Ecto neural progenitor cell (in vitro differentiated cells): ENCODE data around the gene MIX23.
A peak's percentile ranks its signal among the peaks of the same experiment; 100 is the strongest.
"Not testable (repeated sequence)": the region's sequence is repeated elsewhere in the genome, so short reads cannot be mapped to it uniquely, and the experiment has no call there.

Experiments used
- DNase-seq: peaks from one replicate; pipeline ENCODE4 v3.0.0-alpha.2; 2018; ENCODE audit warnings: low spot score

The MIX23 gene

DNA sequence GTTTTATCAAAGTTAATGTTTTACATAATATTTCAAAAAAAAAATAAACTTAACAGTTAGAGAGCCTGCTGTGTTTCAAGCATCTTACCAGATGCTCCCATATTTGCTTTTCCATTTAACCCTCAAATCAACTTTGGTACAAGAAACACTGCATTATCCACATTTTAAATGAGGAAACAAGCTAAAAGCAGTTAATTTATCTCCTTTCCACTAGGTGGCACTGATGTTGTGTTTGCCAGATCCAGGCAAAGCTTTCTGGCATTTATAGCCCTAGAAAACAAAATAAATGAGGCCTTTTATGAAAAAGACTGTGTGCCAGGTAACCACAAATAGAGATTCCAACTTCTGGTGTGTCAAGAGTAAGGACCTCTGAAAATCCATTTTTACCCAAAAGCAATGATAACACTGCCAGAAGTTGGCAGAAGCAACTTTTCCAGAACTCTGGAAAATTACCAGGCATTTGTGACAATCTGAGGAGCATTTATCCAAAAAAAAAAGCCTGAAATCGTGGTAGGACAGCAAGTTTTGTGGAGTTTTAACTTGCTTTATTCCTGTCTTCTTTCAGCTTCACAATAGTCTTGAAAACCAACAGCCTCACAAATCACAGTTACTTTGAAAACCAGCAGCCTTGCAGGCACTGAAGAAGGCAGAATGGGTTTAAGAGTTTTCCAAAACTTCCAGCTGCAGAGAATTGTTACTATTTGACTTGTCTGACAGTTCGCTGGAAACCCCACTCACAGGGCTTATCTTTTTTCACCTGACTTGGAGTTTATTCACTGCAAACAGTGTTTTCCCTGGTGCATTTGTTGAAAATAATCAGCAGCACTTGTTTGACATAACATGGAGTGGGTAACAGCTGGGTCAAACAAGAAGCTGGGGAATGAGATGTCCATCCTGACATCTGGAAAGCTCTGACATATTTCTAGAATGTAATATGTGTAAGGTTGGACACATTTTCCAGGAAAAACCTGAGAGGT lies 10.1 kb upstream of the MIX23 start:
- DNase-seq = no peak

- no peak for DNase-seq
Observed at GRCh38 chr3:122391681-122392446, 8.8 kb upstream of the MIX23 start.

- DNase-seq = no peak
Observed at GRCh38 chr3:122390665-122391064, 7.6 kb upstream of the MIX23 start.

GRCh38 chr3:122389892-122390291 lies 6.9 kb upstream of the MIX23 start:
- no peak for DNase-seq

DNA sequence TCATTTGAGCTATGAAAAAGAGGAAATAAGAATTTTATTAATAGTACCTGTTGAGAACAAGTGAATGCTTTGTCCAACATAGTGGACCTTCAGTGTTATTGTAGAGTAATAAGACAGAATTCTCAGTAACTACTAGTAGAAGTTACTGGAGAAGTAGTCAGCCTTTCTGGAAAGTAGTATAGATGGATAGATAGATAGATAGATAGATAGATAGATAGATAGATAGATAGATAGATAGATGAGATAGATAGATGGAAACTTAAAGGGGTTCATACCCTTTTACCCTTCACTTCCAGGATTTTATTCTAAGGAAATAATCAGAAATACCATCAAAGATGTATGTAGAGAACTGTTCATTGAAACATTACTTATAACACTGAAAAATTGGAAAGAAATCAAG lies 6.2 kb upstream of the MIX23 start:
- no peak for DNase-seq

GRCh38 chr3:122387709-122388108 lies 4.7 kb upstream of the MIX23 start:
- no peak for DNase-seq

DNA sequence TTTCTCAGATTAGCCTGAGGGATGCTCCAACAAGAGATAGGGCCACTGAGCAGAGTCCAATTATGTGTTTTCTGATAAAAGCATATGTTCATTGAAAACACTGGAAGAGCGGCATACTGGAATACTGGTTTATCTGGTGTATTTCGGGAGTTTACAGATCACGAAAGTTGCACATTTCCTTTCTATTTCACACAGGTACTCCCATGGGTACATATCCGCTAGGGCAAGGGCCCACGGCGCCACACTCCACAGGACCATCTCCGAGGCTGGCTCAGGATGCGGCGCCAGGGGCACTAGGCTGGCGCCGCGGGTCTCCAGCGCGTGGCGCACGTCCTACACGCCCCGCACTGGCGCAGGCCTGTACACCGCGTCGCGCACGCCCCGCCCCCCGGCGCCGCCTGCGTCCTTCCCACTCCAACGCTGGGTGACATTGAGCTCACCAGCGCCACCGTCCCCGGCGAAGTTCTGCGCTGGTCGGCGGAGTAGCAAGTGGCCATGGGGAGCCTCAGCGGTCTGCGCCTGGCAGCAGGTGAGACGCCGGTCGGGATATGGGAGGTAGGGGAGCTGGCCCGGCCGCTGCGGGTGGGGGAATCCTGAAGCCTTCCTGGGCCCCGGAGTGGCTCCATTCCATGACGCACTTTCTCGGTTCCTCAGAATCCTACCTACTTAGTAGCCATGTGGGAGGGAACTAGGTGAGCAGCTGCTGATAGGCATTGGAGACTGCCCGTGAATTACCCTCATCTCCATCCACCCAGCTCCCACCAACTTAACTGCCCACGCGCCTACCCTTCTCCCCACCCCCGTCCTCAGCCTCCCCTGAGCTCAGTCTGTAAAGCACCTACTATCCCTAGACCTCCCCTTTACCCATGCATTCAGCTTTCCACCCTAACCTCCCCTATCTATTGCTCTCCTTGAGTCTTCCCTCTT lies 1.0 kb upstream of the MIX23 start, which contains the start of gene FAM162A:
FAM162A (plus strand) TSS at position 412 of the 927 bp plus-strand sequence; CDS start at position 496, 84 bp downstream.
- DNase-seq = peak; percentile 96

- no peak for DNase-seq
Observed at GRCh38 chr3:122377975-122378374, 5.1 kb downstream of the MIX23 start.

- DNase-seq = no peak
Observed at GRCh38 chr3:122374034-122374433, 9.0 kb downstream of the MIX23 start.

- DNase-seq = no peak
Observed at GRCh38 chr3:122366379-122366749, 16.7 kb downstream of the MIX23 start.

- not testable (repeated sequence) for DNase-seq
Observed at GRCh38 chr3:122365582-122366378, 17.3 kb downstream of the MIX23 start.

DNA sequence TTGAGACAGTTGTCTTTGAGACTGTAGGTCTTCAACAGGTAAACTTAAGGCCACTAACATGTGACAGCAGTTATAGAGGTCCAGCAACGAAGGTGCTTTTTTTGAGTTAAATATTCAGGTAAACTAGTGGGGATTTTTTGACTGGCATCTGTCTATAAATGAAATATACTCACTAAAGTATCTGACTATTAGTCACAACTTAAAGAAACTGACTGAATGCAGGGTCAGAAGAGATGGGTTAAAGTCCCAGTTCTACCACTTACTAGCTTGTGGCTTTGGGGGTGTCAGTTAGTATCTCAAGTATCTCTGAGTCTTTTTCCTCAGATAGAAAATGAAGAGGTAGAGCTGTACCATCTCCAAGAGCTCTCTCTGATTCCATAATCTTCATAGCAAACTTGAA lies 18.0 kb downstream of the MIX23 start:
- no peak for DNase-seq

GRCh38 chr3:122364490-122364889 lies 18.5 kb downstream of the MIX23 start:
- no peak for DNase-seq

GRCh38 chr3:122362026-122362425 lies 21.0 kb downstream of the MIX23 start:
- DNase-seq = no peak

GRCh38 chr3:122358703-122359032 lies 24.4 kb downstream of the MIX23 start:
- DNase-seq = no peak

GRCh38 chr3:122357828-122358702 lies 25.0 kb downstream of the MIX23 start:
- no peak for DNase-seq

GRCh38 chr3:122356402-122356801 lies 26.6 kb downstream of the MIX23 start:
- peak; percentile 48 for DNase-seq

DNA sequence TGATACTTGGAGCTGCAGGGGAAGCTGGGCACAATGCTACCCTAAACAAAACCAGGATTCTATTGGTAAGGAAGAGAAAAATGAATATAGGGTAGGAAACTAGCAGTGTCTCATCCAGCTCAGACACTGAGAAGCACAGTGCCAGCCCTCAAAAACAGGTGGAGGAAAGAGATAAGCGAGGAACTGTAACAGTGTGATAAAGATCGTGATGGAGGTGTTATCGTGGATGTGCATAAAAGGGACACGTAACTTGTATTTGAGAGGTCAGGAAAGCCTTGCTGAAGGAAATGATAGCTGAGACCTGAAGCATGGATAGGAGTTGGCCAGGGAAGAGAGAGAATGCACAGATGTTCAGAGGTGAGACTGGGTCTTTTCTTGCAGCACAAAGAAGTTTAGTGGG lies 27.4 kb downstream of the MIX23 start:
- no peak for DNase-seq

DNA sequence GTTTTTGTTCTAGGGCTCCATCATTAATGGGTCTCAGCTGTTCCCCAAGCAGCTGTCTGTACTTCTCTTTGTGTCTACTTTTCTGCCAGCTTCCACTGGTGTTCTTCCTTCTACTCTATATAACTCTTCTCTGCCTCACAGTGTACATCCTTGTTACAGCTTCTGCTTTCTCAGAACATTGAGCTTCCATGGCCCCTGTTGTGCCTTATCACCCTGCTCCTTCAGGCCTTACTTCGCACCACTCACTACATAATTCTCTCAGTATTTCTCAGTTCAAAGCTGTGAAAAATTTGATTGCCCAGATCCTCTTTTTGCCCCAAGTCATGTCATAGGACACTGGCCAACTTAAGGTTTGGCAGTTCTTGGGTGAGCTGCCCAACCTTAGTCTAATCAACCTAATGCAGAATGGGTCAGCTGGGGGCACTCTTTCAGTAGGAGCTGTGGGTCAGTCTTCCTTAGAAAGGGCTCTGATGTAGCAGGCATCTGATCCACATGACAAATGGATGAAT lies 29.1 kb downstream of the MIX23 start:
- DNase-seq = no peak

- DNase-seq = no peak
Observed at GRCh38 chr3:122353215-122353614, 29.8 kb downstream of the MIX23 start.
